GM21381 (cell line): Measurements from ENCODE around the gene ARMC7.
"Not testable (repeated sequence)": the region's sequence is repeated elsewhere in the genome, so short reads cannot be mapped to it uniquely, and the experiment has no call there.

Experiments
- ATAC-seq: cut with Tn5 transposase; IDR thresholded peaks from one replicate; pipeline ENCODE4 v1.9.1; 2021; ENCODE audit warnings: mild to moderate bottlenecking, moderate library complexity; ENCODE audit not compliant: unreplicated experiment

The ARMC7 gene

GRCh38 chr17:75152523-75152921 is 42.8 kb downstream of the ARMC7 start:
- ATAC-seq: no peak

- no peak for ATAC-seq
These were observed 43.4 kb downstream of the ARMC7 start for GRCh38 chr17:75152922-75153779.

GRCh38 chr17:75153780-75154194 is 44.0 kb downstream of the ARMC7 start:
- ATAC-seq: no peak

GRCh38 chr17:75154195-75155106 is 44.7 kb downstream of the ARMC7 start, which contains the start of gene JPT1:
JPT1 (minus strand) TSS chr17:75154512; CDS start chr17:75154397, 115 bp downstream.
- peak; percentile 94 for ATAC-seq

- no peak for ATAC-seq
These were observed 45.4 kb downstream of the ARMC7 start for GRCh38 chr17:75155191-75155601.

GRCh38 chr17:75158480-75158879 is 48.7 kb downstream of the ARMC7 start:
- not testable (repeated sequence) for ATAC-seq

GRCh38 chr17:75159196-75160031 is 49.6 kb downstream of the ARMC7 start:
- ATAC-seq: no peak

GRCh38 chr17:75160211-75160610 is 50.4 kb downstream of the ARMC7 start:
- no peak for ATAC-seq

- no peak for ATAC-seq
These were observed 53.3 kb downstream of the ARMC7 start for GRCh38 chr17:75163074-75163473.

GRCh38 chr17:75164606-75165005 is 54.8 kb downstream of the ARMC7 start:
- ATAC-seq: not testable (repeated sequence)

- ATAC-seq: no peak
These were observed 59.2 kb downstream of the ARMC7 start for GRCh38 chr17:75168998-75169397.

GRCh38 chr17:75173526-75173925 is 63.8 kb downstream of the ARMC7 start:
- no peak for ATAC-seq

- ATAC-seq: no peak
These were observed 65.2 kb downstream of the ARMC7 start for GRCh38 chr17:75174996-75175395.

- ATAC-seq: no peak
These were observed 66.9 kb downstream of the ARMC7 start for GRCh38 chr17:75176625-75177024.

GRCh38 chr17:75178453-75178852 is 68.7 kb downstream of the ARMC7 start:
- no peak for ATAC-seq
